ENCODE results near the gene DTD1. TPM values are rescaled to one million over a fixed set of nuclear protein-coding genes. Genes with fewer than 3 reads are reported as not detected.

Gene DTD1
- total RNA-seq, 2 experiments from 2014 or later: 18.7 to 22.4 TPM

GRCh38 chr20:18729231-18729825, 141.5 kb downstream of the DTD1 start:
- H3K36me3 Mint-ChIP-seq: no peaks in the 10 kb centered on the region
- H3K4me3 Mint-ChIP-seq: no peak overlapping the region
- no peak for ATAC-seq (ENCODE audit: low read depth)
- no peak for DNase-seq
- H3K27me3 Mint-ChIP-seq: no peaks in the 10 kb centered on the region
- H3K4me1 Mint-ChIP-seq: peaks cover 11% of the 10 kb centered on the region
- no peak overlapping the region for H3K27ac Mint-ChIP-seq
- H3K9me3 Mint-ChIP-seq: no peaks in the 10 kb centered on the region
- POLR2A ChIA-PET: no interaction called here

- ATAC-seq (ENCODE audit: low read depth): no peak
- no peaks in the 10 kb centered on the region for H3K36me3 Mint-ChIP-seq
- POLR2A ChIA-PET: no interaction called here
- no peaks in the 10 kb centered on the region for H3K27me3 Mint-ChIP-seq
- no peak overlapping the region for H3K27ac Mint-ChIP-seq
- no peak overlapping the region for H3K4me3 Mint-ChIP-seq
- H3K9me3 Mint-ChIP-seq: no peaks in the 10 kb centered on the region
- DNase-seq: no peak
- peaks cover 10% of the 10 kb centered on the region for H3K4me1 Mint-ChIP-seq
Measured at GRCh38 chr20:18731940-18732339, 144.1 kb downstream of the DTD1 start.

- DNase-seq: no peak
- Mint-ChIP-seq H3K4me3 (no peak overlapping the region), H3K4me1 (peaks cover 3% of the 10 kb centered on the region), H3K36me3 (no peaks in the 10 kb centered on the region), H3K27ac (no peak overlapping the region), H3K9me3 (no peaks in the 10 kb centered on the region), H3K27me3 (no peaks in the 10 kb centered on the region)
- POLR2A ChIA-PET: no interaction called here
- no peak for ATAC-seq (ENCODE audit: low read depth)
Measured at GRCh38 chr20:18734525-18735189, 146.8 kb downstream of the DTD1 start.

GRCh38 chr20:18737140-18737539, 149.3 kb downstream of the DTD1 start:
- Mint-ChIP-seq H3K9me3 (no peaks in the 10 kb centered on the region), H3K27me3 (no peaks in the 10 kb centered on the region), H3K4me1 (peaks cover 3% of the 10 kb centered on the region), H3K36me3 (no peaks in the 10 kb centered on the region), H3K4me3 (no peak overlapping the region), H3K27ac (no peak overlapping the region)
- no peak for DNase-seq
- POLR2A ChIA-PET: no interaction called here
- no peak for ATAC-seq (ENCODE audit: low read depth)

- no peak overlapping the region for H3K27ac Mint-ChIP-seq
- H3K4me1 Mint-ChIP-seq: no peaks in the 10 kb centered on the region
- H3K9me3 Mint-ChIP-seq: no peaks in the 10 kb centered on the region
- POLR2A ChIA-PET: no interaction called here
- no peak for DNase-seq
- ATAC-seq (ENCODE audit: low read depth): no peak
- H3K27me3 Mint-ChIP-seq: no peaks in the 10 kb centered on the region
- H3K36me3 Mint-ChIP-seq: no peaks in the 10 kb centered on the region
- no peak overlapping the region for H3K4me3 Mint-ChIP-seq
Measured at GRCh38 chr20:18738055-18738454, 150.2 kb downstream of the DTD1 start.

- DNase-seq: no peak
- POLR2A ChIA-PET: interaction anchor here (0.7 kb wide), 1 partner anchor 23 kb away, joined by 4 read pairs; no protein-coding TSS in a partner anchor
- Mint-ChIP-seq H3K27ac (no peak overlapping the region), H3K9me3 (no peaks in the 10 kb centered on the region), H3K4me3 (no peak overlapping the region), H3K36me3 (no peaks in the 10 kb centered on the region), H3K4me1 (no peaks in the 10 kb centered on the region), H3K27me3 (no peaks in the 10 kb centered on the region)
- ATAC-seq (ENCODE audit: low read depth): no peak
Measured at GRCh38 chr20:18738888-18739287, 151.0 kb downstream of the DTD1 start.

GRCh38 chr20:18739751-18740166, 151.9 kb downstream of the DTD1 start:
- Mint-ChIP-seq H3K9me3 (no peaks in the 10 kb centered on the region), H3K4me3 (no peak overlapping the region), H3K4me1 (no peaks in the 10 kb centered on the region), H3K27me3 (no peaks in the 10 kb centered on the region), H3K36me3 (no peaks in the 10 kb centered on the region), H3K27ac (no peak overlapping the region)
- ATAC-seq (ENCODE audit: low read depth): no peak
- no peak for DNase-seq
- POLR2A ChIA-PET: interaction anchor here (0.7 kb wide), 1 partner anchor 22 kb away, joined by 4 read pairs; no protein-coding TSS in a partner anchor

- POLR2A ChIA-PET: no interaction called here
- Mint-ChIP-seq H3K36me3 (peaks cover 4% of the 10 kb centered on the region), H3K27ac (no peak overlapping the region)
Measured at GRCh38 chr20:18740726-18741125, 152.9 kb downstream of the DTD1 start.

GRCh38 chr20:18742841-18743240, 155.0 kb downstream of the DTD1 start:
- POLR2A ChIA-PET: no interaction called here
- no peak for ATAC-seq (ENCODE audit: low read depth)
- no peak overlapping the region for H3K27ac Mint-ChIP-seq
- H3K4me3 Mint-ChIP-seq: no peak overlapping the region
- DNase-seq: no peak
- no peaks in the 10 kb centered on the region for H3K27me3 Mint-ChIP-seq
- no peaks in the 10 kb centered on the region for H3K4me1 Mint-ChIP-seq
- peaks cover 6% of the 10 kb centered on the region for H3K36me3 Mint-ChIP-seq
- no peaks in the 10 kb centered on the region for H3K9me3 Mint-ChIP-seq

More at GRCh38 chr20:18740726-18741125, 152.9 kb downstream of the DTD1 start:
- no peaks in the 10 kb centered on the region for H3K27me3 Mint-ChIP-seq
- H3K4me3 Mint-ChIP-seq: no peak overlapping the region
- H3K4me1 Mint-ChIP-seq: no peaks in the 10 kb centered on the region
- ATAC-seq (ENCODE audit: low read depth) (no peak), DNase-seq (no peak)
- no peaks in the 10 kb centered on the region for H3K9me3 Mint-ChIP-seq

GRCh38 chr20:18743665-18744440, 156.0 kb downstream of the DTD1 start:
- no peak for ATAC-seq (ENCODE audit: low read depth)

GRCh38 chr20:18747090-18747489, 159.2 kb downstream of the DTD1 start:
- Mint-ChIP-seq H3K4me3 (no peak overlapping the region), H3K27me3 (no peaks in the 10 kb centered on the region), H3K4me1 (no peaks in the 10 kb centered on the region), H3K36me3 (peaks cover 6% of the 10 kb centered on the region), H3K9me3 (no peaks in the 10 kb centered on the region), H3K27ac (no peak overlapping the region)
- DNase-seq: no peak
- ATAC-seq (ENCODE audit: low read depth): no peak
- POLR2A ChIA-PET: no interaction called here

More at GRCh38 chr20:18743665-18744440, 156.0 kb downstream of the DTD1 start:
- Mint-ChIP-seq H3K9me3 (no peaks in the 10 kb centered on the region), H3K4me3 (no peak overlapping the region), H3K4me1 (no peaks in the 10 kb centered on the region), H3K36me3 (peaks cover 6% of the 10 kb centered on the region), H3K27me3 (no peaks in the 10 kb centered on the region), H3K27ac (no peak overlapping the region)
- POLR2A ChIA-PET: interaction anchor here (0.6 kb wide), 1 partner anchor 386 kb away, joined by 4 read pairs; no protein-coding TSS in a partner anchor
- DNase-seq: no peak

GRCh38 chr20:18748987-18749386, 161.1 kb downstream of the DTD1 start:
- ATAC-seq (ENCODE audit: low read depth): no peak
- no peak overlapping the region for H3K27ac Mint-ChIP-seq
- H3K4me3 Mint-ChIP-seq: no peak overlapping the region
- no peaks in the 10 kb centered on the region for H3K9me3 Mint-ChIP-seq
- DNase-seq: no peak
- H3K4me1 Mint-ChIP-seq: peaks cover 3% of the 10 kb centered on the region
- H3K36me3 Mint-ChIP-seq: peaks cover 6% of the 10 kb centered on the region
- no peaks in the 10 kb centered on the region for H3K27me3 Mint-ChIP-seq
- POLR2A ChIA-PET: no interaction called here

GRCh38 chr20:18749528-18749927, 161.7 kb downstream of the DTD1 start:
- ATAC-seq (ENCODE audit: low read depth) (no peak), DNase-seq (no peak)
- H3K27ac Mint-ChIP-seq: no peak overlapping the region
- peaks cover 5% of the 10 kb centered on the region for H3K4me1 Mint-ChIP-seq
- H3K4me3 Mint-ChIP-seq: no peak overlapping the region
- H3K27me3 Mint-ChIP-seq: no peaks in the 10 kb centered on the region
- peaks cover 6% of the 10 kb centered on the region for H3K36me3 Mint-ChIP-seq
- no peaks in the 10 kb centered on the region for H3K9me3 Mint-ChIP-seq
- POLR2A ChIA-PET: no interaction called here

- H3K4me1 Mint-ChIP-seq: peaks cover 5% of the 10 kb centered on the region
- peaks cover 1% of the 10 kb centered on the region for H3K36me3 Mint-ChIP-seq
- POLR2A ChIA-PET: no interaction called here
- no peak overlapping the region for H3K27ac Mint-ChIP-seq
- no peak overlapping the region for H3K4me3 Mint-ChIP-seq
- DNase-seq: no peak
- no peaks in the 10 kb centered on the region for H3K27me3 Mint-ChIP-seq
- no peak for ATAC-seq (ENCODE audit: low read depth)
- no peaks in the 10 kb centered on the region for H3K9me3 Mint-ChIP-seq
Measured at GRCh38 chr20:18750735-18751134, 162.9 kb downstream of the DTD1 start.
